Adrenal gland (tissue), 5 donors: ENCODE measurements around the gene HBB.

Source experiments
- POLR2A ChIP-seq, 2 donors: fragments of 450-650 bp; IDR thresholded peaks; one replicate each; pipeline ENCODE4 v1.6.1; 2017; ENCODE audit warnings: antibody characterized with exemption in 2 of 2, mild to moderate bottlenecking in 2 of 2, moderate library complexity in 1 of 2
- TF ChIP-seq, protein P1 (sequence below), 6 experiments: fragments of 450-650 bp in 4 of 6; fragments of 200-600 bp in 2 of 6; sonication (generic) in 1 of 6; IDR thresholded peaks; 1 replicate in 5 of 6; 2 replicates in 1 of 6; pipeline versions ENCODE4 v1.5.1 to v1.8.0; 2016 to 2021; ENCODE audit warnings: antibody characterized with exemption in 6 of 6, mild to moderate bottlenecking in 2 of 6, moderate library complexity in 1 of 6
- donor health status: DM: no; HTN: no; CAD: no.

DNA sequence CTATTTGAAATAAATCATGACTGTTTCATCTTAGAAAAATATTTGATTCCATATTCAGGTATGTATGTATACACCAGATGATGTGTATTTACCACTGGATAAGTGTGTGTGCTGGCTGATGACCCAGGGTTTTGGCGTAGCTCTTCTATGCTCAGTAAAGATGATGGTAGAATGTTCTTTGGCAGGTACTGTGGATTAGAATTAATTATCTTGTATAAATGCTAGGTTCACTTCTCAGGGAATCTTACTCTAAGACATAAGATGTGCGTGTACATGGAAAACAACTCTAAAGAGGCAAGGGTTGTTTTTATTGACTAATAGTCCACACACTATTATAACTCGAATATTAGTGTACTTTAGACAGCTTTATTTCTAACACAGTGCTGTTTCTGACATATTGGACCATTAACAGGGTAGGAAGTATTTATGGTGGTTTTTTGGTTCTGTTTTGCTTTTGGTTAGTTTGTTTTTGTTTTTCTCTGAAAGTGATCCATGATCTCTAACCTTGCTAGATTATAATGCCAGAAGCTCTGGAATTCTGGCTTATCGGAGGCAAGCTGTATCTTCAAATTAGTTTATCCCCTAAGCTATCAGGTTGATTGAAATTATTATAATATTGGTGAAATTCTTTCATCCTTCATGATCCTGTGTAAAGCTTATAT, 23.8 kb upstream of the HBB start:
- TF ChIP-seq, protein P1, sequence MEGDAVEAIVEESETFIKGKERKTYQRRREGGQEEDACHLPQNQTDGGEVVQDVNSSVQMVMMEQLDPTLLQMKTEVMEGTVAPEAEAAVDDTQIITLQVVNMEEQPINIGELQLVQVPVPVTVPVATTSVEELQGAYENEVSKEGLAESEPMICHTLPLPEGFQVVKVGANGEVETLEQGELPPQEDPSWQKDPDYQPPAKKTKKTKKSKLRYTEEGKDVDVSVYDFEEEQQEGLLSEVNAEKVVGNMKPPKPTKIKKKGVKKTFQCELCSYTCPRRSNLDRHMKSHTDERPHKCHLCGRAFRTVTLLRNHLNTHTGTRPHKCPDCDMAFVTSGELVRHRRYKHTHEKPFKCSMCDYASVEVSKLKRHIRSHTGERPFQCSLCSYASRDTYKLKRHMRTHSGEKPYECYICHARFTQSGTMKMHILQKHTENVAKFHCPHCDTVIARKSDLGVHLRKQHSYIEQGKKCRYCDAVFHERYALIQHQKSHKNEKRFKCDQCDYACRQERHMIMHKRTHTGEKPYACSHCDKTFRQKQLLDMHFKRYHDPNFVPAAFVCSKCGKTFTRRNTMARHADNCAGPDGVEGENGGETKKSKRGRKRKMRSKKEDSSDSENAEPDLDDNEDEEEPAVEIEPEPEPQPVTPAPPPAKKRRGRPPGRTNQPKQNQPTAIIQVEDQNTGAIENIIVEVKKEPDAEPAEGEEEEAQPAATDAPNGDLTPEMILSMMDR (IDR thresholded peaks at IDR 0.05), result no peak
- no peak for TF ChIP-seq POLR2A (IDR thresholded peaks at IDR 0.05)
